ENCODE results near the gene NMRAL1. TPM values are rescaled to one million over a fixed set of nuclear protein-coding genes. Genes with fewer than 3 reads are reported as not detected.

Gene NMRAL1
- 92.7 and 124 TPM in 2 replicates for total RNA-seq

GRCh38 chr16:4474192-4474961 is at the start of gene NMRAL1:
NMRAL1 (minus strand) TSS chr16:4474625; CDS start chr16:4474132, 493 bp downstream.

GRCh38 chr16:4475880-4476788 is 1.7 kb upstream of the NMRAL1 start, which contains the start of gene HMOX2:
HMOX2 (plus strand) TSS chr16:4476398; CDS start chr16:4505525, 29,127 bp downstream.

GRCh38 chr16:4425378-4426020 is 48.9 kb downstream of the NMRAL1 start, which contains the start of gene DNAJA3:
DNAJA3 (plus strand) TSS chr16:4425868; CDS start chr16:4425882, 14 bp downstream.

GRCh38 chr16:4416200-4417032 is 58.0 kb downstream of the NMRAL1 start, which contains the start of gene CORO7:
CORO7 (minus strand) TSS chr16:4416596; CDS start chr16:4416518, 78 bp downstream.

Other genes starting within 250 kb of the NMRAL1 start
- gene SRL, start 232.5 kb downstream of the NMRAL1 start, total RNA-seq = not detected in 2 replicates
- gene TFAP4, start 201.6 kb downstream of the NMRAL1 start, total RNA-seq = 10.5 and 17.1 TPM in 2 replicates
- gene GLIS2, start 158.6 kb downstream of the NMRAL1 start, total RNA-seq = 2.1 and 3.2 TPM in 2 replicates
- gene PAM16, start 123.3 kb downstream of the NMRAL1 start, total RNA-seq = 50.7 and 59.3 TPM in 2 replicates
- gene VASN, start 102.8 kb downstream of the NMRAL1 start, total RNA-seq = 15.0 and 18.3 TPM in 2 replicates
- 12.4 and 19.3 TPM in 2 replicates for gene CORO7, start 58.0 kb downstream of the NMRAL1 start, total RNA-seq
- 37.9 and 50.9 TPM in 2 replicates for gene DNAJA3, start 48.8 kb downstream of the NMRAL1 start, total RNA-seq
- 124 and 131 TPM in 2 replicates for gene HMOX2, start 1.8 kb upstream of the NMRAL1 start, total RNA-seq
- gene CDIP1, start 64.1 kb upstream of the NMRAL1 start, total RNA-seq = 28.5 and 30.5 TPM in 2 replicates
- not detected in 2 replicates for gene C16orf96, start 81.7 kb upstream of the NMRAL1 start, total RNA-seq
- gene UBALD1, start 140.3 kb upstream of the NMRAL1 start, total RNA-seq = 8.1 and 13.3 TPM in 2 replicates
- gene MGRN1, start 150.2 kb upstream of the NMRAL1 start, total RNA-seq = 17.9 and 23.7 TPM in 2 replicates
- gene NUDT16L1, start 218.9 kb upstream of the NMRAL1 start, total RNA-seq = 43.3 and 63.4 TPM in 2 replicates